DMS53 (cell line): ENCODE measurements around the gene CCNG2.

Source experiments
- DNase-seq: peaks from one replicate; lab custom pipeline; 2025; lab: John Stamatoyannopoulos, UW

Gene CCNG2

DNA sequence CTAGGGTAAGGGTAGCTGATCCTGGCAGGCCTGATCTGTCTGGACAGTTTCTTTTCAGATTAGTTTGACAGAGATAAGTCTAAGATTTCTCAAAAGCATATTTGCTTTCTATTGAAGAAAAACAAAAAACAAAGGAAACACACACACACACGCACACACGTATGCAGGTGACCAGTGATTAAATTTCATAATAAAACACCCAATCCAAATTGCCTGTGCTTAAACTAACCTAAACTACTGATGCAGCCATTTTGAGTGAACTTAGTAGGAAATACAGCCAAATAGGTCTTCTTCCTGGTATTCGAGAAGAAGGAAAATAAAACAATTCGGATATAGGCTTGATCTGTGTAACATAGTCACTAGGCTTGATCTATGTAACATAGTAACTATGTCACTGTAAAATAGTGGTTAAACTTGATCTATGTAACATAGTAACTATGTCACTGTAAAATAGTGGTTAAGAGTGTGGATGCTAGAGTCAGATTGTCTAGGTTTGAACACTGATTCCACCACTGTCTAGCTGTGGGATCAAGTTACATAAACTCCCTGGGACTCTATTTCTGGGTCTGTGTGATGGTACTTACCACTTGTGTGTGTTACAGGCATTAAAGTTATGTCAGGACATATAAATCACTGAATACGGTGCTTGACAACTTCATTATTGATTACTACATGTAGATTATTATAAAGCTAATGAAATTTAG, 9.8 kb upstream of the CCNG2 start:
- DNase-seq, result peak; percentile 21

DNA sequence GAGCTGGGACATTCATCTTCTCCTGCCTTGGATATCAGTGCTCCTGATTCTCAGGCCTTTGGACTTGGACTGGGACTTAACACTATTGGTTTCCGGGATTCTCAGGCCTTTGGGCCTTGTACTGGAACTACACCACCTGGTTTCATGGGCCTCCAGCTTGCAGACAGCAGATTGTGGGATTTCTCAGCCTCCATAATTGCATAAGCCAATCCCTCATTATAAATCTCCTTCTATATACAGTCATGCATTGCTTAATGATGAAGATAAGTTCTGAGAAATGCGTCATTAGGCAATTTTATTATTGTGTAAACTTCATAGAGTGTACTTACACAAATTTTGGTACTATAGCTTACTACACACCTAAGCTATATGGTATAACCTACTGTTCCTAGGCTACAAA, 8.9 kb upstream of the CCNG2 start:
- DNase-seq, result no peak

DNA sequence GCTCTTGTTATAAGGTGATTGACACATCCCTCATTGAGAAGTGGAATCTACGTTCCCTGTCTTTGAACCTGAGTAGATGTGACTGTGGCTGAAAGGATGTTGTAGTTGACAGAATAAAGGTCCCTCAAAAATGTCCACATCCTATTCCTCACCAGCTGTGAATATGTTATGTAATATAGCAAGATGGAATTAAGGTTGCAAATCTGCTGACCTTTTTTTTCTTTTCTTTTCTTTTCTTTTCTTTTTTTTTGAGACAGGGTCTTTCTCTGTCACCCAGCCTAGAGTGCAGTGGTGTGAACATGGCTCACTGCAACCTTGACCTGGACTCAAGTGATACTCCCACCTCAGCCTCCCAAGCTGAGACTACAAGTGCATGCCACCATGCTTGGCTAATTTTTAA, 7.2 kb upstream of the CCNG2 start:
- DNase-seq, result no peak

DNA sequence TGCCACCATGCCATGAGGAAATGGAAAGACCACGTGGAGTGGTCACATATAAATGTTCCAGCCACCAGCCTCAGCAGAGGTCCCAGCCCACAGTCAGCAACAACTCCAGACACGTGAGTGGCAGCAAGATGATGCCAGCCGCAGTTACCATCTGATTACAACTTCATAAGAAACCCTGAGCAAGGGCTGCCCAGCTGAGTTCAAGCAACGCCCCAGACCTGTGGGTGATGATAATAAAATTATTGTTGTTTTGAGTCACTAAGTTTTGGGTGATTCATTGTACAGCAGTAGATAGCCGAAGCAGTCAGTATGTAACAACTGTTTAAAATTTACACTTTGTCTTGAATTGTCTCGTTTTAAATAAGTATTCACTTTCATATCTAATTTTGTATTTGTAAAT, 5.8 kb upstream of the CCNG2 start:
- DNase-seq, result no peak

DNA sequence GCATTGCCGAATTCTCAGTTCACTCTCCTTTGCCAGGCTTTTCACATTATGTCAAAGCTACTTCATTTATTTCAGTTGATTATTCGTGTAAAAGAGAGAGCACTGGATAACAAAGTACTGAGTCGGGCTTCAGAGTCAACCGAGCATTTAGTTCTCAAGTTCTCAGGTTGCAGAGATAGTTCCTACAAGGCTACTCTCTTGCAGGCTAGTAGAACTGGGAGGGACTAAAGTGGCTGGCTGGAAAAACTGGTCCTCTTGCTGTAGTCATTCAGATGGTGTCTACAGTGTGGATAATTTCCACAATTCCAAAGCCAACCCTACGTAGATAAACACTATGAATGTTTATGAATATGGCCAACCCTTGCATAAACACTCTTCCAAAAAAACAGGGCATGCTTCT, 4.6 kb upstream of the CCNG2 start:
- peak; percentile 31 for DNase-seq

DNA sequence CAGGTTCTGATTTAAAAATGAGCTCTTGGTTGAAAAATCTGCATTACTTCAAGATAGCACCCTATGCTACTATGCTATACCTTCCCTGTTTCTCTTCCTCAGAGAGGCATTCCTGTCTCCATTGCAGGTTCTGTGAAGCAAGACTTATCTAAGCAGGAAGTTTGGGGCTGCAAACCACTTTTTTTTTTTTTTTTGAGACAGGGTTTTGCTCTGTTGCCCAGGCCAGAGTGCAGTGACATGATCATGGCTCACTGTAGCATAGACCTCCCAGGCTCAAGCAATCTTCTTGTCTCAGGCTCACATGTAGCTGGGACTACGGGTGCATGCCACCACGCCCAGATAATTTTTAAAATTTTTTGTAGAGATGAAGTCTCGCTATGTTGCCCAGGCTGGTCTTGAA, 4.0 kb upstream of the CCNG2 start:
- DNase-seq, result no peak

DNA sequence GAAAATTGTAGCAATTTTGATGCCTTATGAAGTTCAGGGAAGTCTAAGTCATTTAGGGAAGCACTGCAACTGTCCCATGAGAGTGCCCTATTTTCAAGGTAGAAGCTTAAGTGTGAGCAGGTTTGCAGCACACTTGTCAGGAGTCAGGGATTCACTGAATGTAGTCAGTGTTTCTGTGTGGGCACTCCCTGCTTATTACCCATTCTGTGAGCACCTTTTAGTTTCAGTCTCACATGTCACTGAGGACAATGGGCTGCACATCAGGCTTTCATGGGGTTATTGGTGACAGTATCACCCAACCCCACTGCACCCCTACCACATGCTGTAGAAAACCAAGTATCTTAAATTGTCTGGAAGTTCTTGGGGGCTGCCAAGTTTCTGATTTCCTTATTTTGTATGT, 2.9 kb upstream of the CCNG2 start:
- DNase-seq, result no peak

DNA sequence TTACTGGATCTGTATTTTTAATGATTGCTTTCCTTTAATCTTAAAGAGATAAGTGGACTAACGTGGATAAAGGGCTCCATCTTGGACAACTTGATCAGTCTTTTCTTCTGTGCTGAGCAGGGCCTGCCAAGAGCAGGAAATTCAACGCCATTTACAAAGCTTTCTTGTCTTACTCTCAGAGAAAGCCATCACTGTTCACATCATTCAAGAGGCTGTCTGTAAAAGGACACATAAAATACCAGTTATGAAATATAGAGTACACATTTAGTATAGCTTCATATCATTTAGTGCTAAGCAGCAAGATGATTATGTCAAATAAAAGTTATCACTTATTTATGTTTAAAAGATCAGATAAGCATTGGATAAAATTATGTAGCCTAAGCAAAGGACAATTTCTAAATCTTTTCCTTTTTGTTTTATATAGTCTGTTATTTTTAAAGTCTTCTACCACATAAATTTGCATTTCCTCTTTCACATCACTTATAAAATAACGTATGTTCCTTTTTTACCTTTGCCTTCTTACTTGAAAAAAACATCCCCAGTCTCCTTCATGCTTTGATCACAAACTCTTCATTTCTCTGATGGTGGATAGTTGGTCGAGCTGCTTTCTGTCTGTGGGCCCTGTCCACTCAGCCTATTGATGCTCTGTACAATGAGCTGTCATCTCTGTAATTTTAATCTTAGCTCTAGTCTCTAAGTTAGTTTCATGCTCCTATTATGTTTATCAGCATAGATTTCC, 2.1 kb upstream of the CCNG2 start:
- no peak for DNase-seq

DNA sequence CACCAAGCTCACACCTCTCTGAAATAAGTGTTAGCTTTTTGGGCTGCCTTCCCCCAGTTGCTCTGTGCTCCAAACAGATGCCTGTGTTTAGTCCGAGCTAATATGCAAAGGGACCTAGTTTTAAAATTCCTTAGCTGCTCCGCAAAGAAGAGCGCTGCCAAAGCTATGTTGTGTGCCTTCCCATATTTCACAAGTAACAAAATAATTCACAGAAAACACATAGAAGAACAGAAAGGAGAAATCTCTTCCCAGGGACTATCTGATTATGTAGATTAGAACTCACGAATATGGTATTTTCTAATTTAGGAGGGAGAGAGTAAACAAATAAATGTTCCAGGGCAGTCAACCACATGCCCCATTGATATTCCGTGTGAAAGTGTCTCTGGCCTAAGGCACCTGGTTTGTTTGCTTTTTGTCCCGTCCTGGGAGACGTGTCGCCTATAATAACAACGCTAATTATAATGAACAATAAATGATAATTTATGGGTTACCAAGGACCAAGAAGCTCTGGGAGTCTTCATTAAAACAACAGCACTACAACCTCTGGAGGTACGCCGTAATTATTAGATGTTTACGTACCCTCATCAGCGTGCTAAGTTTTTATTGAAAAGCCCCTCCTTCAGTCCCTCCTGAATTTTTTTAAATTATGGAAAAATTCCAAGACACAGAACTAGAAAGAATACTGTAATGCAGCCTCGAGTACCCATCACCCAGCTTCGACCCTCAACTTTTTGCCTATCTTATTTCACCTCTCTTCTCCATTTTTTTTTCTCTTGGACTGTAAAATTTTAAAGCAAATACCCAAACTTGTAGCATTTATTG, 1.2 kb upstream of the CCNG2 start:
- DNase-seq, result peak; percentile 37

DNA sequence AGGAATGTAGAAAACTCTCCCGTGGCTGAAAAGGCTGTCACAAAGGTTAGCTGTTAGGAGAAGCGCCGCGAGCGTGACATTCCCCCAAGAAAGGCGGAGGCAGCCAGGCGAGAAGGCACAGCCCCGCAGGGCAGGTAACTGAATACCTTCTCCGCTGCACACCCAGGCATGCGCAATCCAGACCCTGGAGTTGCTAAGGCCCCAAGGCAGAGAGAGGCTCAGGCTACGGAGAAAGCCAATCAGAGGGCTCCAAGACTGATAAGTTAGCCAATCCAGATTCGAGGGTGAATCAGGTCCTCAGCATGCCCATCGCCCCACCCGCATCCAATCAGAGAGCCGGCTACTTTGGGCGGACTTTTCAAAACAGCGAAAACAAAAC, 485 bp upstream of the CCNG2 start:
- DNase-seq, result peak; percentile 99

DNA sequence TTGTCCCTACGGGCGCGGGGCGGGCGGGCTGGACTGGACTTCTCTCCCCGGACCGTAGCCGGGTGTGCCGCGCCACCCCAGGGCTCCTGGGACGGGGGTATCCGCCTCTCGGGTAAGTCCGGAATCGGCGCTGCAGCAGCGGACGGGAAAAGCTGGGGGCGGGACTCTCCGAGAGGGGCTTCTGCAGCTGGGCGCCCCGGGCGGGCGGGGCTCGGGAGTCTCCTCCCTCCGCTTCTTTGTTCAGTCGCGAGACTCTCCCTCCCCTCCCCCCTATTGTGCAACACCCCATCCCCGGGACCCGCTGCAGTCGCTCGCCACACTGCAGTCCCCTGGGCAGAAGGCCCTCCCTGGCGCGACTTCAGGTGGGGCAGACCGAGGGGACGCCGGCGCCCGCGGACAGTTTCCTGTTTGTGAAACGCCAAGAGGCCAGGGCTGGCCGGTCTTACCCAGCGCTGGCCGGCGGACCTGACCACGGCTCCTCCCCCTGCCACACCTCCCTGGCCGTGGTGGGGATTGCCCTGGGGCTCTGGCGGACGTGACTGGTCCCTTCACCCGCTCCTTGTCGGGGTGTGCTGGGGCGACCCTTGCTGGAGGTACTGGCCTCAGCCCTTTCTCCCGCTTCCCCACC, 966 bp downstream of the CCNG2 start:
- DNase-seq, result peak; percentile 89

DNA sequence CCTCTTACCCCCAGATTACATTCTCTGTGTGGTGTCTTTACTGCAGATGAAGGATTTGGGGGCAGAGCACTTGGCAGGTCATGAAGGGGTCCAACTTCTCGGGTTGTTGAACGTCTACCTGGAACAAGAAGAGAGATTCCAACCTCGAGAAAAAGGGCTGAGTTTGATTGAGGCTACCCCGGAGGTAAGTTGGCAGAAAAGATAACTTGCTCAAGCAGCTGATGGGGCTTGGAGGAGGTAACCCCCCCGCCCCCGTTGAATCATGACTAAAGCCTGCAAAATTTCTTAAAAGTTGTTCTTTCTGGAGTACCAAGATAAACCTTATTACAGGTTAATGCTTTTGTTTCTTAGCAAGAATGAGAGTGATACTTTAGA, 1.5 kb downstream of the CCNG2 start:
- no peak for DNase-seq

DNA sequence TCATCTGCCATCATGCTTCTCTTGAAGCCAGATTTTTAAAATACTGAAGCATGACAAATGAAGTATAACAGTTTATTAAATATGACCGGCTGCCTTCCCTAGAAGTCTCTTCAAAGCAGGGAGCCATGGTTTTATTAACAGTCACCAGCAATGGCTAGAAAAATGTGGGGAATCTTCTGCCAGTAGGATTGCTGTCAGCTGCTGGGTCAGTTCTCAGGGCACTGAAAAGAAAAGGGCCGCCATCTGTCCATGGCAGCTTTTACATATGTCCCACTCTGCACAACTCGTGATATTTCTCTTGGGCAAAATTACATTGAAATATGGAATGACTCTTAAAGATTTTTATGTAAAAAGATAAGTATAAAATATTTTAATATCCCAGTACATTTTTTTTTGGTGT, 2.8 kb downstream of the CCNG2 start:
- DNase-seq, result no peak

DNA sequence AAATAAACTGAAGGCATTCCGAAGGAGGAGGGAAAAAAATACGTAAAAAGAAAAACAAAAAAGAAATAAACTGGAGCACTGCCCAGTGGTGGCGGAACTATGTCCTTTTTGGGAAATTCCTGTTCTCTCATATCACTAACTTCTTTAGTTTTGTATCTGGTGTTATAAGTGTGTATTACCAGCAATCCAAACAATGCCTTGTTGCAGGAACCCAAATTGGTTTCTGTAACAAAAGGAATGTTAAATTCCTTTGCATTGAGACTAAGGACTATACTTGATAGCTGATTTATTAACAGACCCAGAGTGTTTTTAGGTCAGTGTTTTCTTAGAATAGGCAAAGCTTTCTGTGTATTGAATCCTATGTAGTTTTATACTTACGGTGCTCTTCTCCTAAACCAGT, 6.6 kb downstream of the CCNG2 start:
- DNase-seq, result no peak

DNA sequence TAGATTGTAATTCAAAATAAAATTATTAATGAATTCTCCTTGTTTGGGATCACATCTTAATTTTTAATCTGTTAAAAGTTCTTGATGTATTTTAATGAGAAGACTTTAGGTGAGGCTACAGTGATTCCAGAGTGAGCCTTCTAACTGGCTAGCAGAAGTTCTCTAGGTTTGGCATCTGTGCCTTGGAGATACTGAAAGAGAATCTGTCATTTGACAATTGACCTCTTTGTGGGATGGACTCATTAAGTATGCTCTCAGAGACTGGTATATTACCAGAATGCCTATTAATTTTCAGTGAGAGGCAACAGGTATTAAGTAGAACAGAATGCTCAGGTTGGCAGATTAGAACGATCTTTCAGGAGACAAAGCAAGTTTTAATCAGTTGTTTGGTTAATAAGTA, 10.2 kb downstream of the CCNG2 start:
- no peak for DNase-seq

DNA sequence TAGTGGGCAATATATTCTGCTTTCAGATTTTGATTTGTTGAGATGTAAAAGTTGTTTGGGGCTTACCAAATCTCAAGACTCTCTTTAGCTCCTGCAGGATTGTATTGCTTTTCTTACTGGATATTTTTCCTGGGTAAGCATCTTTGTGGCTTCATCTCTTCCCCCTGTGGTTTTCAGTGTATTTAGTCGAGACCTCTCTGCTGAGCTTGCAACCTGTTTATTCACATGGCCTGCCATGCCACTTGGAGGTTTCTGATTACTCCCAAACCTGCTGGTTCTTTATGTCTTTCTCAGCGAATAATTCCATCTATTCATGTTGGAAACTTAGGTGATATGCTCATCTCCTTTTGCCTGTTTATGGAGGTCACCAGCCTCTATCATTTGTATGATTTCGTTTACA, 10.9 kb downstream of the CCNG2 start:
- no peak for DNase-seq

DNA sequence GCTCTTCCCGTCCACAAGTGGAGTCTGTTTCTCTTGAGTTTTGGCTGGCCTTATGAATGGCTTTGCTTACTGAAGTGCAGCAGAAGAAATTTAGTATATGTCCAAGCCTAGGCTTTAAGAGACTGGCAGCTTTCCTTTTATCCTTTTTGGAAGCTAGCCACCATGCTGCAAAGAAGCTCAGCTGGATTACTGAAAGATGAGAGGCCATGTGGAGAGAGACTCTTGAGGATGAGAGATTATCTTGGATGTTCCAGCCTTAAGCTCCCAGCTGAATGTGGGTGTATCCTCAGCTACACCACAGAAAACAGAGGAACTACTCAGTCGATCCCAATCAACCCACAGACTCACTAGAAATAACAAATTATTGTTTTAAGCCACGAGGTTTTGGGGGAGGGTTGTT, 12.5 kb downstream of the CCNG2 start:
- DNase-seq, result no peak

DNA sequence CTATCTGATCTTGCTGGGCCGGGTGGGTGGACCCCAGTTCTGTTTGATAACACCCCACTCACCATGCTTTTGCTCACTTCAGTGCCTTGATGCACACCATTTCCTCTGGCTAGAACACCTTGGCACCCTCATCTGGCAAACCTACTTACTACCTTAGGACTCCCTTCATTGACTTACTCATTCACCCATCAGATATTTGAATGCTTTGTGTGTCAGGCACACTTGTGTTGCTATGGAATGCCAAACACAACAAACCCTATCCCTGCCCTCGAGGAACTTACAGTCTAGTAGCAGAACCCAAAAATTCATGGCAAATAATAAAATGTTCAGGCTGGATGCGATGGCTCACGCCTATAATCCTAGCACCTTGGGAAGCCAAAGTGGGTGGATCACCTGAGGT, 13.9 kb downstream of the CCNG2 start:
- no peak for DNase-seq

DNA sequence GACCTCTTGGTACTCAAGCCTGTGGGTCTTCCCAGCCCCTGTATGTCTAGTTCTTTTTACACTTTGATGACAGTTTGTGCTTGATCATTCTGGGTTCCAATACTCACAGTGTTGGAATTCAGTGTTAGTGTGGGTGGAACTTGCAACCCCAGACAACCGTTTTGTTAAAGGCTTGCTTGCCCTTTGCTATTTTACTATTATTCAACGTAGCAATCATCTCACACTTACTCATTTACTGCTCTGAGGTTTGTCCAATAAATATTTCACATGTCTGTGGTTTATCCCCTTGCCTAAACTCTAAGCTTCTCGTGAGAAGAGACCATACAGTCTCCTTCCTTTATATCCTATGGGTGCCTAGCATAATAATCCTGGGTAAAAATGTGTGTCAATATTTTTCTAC, 15.3 kb downstream of the CCNG2 start:
- no peak for DNase-seq

DNA sequence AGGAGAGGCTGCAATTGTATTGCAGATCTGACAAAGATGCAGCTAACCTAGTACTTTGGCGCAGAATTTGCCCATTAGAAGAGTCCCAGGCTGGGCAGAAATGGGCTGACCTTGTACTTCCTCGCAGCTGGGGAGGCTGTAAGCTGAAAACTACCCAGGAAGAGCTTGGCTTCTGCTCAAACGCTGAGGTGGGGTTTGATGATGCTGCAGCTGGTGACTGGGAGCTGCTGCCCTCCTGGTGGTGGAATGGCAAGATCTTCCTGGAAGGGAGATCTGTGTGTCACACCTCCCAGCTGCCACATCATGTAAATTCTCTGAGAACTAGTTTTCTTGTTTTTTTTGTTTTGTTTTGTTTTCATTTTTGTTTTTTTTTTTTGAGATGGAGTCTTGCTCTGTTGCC, 17.4 kb downstream of the CCNG2 start:
- no peak for DNase-seq

DNA sequence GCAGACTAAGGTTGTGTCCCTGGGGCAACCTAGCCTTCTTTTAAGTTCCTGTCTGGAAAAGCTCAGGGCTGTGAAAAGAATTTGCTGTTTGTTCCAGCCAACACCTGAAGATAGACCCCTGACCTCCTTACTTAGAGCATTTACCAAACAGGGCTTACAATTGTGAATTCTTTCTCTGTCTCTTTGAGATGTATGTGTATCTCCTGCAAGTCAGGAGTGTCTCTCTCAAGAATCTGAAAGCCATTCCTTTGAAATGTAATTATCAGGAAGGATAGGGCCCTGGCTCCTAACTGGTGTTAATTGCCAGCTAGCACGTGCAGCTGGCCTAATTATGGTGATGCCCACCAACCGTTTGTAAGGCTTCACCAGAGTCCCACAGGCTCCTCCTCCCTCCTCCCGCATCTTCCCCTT, 18.2 kb downstream of the CCNG2 start:
- DNase-seq, result no peak

DNA sequence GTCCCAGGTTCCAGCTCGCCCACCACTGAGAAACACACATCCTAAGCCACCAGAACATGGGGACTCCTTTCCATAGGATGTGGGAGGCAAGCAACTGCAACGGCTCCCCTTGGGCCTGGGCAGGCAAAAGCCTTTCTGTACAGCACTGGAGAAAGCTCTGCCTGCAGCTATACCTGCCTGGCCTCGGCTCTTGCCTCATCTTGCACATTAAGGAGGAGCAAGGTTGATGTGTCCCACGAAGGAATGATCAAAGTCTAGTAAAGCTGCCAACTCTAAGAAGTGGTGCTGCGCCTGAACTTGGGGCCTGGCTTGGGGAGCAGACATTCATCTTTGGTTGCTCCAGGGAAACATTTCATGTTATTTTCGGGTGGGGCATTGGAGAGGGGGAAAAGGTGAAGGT, 19.6 kb downstream of the CCNG2 start:
- no peak for DNase-seq

DNA sequence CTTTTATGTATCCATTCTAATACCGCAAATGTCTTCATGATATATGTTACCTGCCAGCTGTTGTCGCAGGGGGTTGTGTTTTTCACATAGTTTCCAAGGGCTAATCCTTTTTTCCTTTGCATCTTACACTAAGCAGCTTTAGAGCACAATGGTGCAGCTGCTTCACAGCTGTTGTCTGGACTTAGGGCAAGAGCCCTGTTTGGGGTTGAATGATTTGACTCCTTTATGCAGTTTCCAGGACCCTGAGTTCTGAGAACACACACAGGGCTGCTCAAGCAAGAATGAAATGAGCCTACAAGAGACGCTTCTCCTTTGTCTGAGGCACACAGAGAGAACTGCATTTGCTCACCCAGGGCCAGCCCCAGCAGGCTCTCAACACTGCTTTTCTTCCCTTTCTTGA, 20.2 kb downstream of the CCNG2 start:
- DNase-seq, result no peak
